HL-60 (cell line): ENCODE measurements around the gene TIAL1.

Experiments
- DNase-seq, 2 experiments: peaks; one replicate each; pipeline ENCODE4 v3.0.0-alpha.2; 2010 to 2020; ENCODE audit warnings: low read depth in 1 of 2, low spot score in 1 of 2
- H3K27ac ChIP-seq: fragments of 250-450 bp; sonication (Bioruptor Pico); replicated peaks from 2 replicates; pipeline ENCODE4 v1.5.1; 2020; ENCODE audit warnings: mild to moderate bottlenecking, moderate library complexity
- H3K27me3 ChIP-seq: fragments of 250-450 bp; sonication (Bioruptor Pico); 2 replicates; pipeline ENCODE4 v1.5.1; 2021; ENCODE audit warnings: mild to moderate bottlenecking, moderate library complexity; ENCODE audit not compliant: insufficient read depth, poor library complexity, severe bottlenecking
- H3K4me3 ChIP-seq: replicated peaks from 2 replicates; pipeline ENCODE4 v1.5.1; 2011; ENCODE audit warnings: mild to moderate bottlenecking, control low read depth, low read length; ENCODE audit not compliant: insufficient read depth
- GABPA ChIP-seq: IDR thresholded peaks from 2 replicates; pipeline ENCODE4 v1.6.1; 2012; ENCODE audit warnings: low read depth
- POLR2AphosphoS5 ChIP-seq: IDR thresholded peaks from 2 replicates; pipeline ENCODE4 v1.6.1; 2012; ENCODE audit warnings: low read depth
- SPI1 ChIP-seq: IDR thresholded peaks from 2 replicates; pipeline ENCODE4 v1.6.1; 2012; ENCODE audit warnings: low read depth, mild to moderate bottlenecking, borderline replicate concordance
- TF ChIP-seq, protein P1 (sequence below): IDR thresholded peaks from 2 replicates; pipeline ENCODE4 v1.6.1; 2012; ENCODE audit warnings: low read depth; ENCODE audit not compliant: insufficient replicate concordance
- TF ChIP-seq, protein P2 (sequence below): IDR thresholded peaks from one replicate; pipeline ENCODE4 v1.5.1; 2011; ENCODE audit warnings: low read length, control low read depth, inconsistent platforms; ENCODE audit not compliant: insufficient read depth

TIAL1 gene

DNA sequence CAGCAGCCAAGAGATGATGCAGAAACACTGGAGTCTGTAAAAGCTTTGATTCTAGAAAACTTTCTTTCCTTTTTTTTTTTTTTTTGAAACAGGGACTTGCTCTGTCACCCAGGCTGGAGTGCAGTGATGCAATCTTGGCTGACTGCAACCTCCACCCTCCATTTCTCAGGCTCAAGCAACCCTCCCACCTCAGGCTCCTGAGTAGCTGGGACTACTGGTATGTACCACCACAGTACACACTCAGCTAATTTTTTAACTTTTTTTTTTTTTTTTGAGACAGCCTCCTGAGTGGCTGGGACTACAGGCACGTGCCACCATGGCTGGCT is 37.4 kb upstream of the TIAL1 start:
- TF ChIP-seq POLR2AphosphoS5 = no peak
- TF ChIP-seq, protein P1, sequence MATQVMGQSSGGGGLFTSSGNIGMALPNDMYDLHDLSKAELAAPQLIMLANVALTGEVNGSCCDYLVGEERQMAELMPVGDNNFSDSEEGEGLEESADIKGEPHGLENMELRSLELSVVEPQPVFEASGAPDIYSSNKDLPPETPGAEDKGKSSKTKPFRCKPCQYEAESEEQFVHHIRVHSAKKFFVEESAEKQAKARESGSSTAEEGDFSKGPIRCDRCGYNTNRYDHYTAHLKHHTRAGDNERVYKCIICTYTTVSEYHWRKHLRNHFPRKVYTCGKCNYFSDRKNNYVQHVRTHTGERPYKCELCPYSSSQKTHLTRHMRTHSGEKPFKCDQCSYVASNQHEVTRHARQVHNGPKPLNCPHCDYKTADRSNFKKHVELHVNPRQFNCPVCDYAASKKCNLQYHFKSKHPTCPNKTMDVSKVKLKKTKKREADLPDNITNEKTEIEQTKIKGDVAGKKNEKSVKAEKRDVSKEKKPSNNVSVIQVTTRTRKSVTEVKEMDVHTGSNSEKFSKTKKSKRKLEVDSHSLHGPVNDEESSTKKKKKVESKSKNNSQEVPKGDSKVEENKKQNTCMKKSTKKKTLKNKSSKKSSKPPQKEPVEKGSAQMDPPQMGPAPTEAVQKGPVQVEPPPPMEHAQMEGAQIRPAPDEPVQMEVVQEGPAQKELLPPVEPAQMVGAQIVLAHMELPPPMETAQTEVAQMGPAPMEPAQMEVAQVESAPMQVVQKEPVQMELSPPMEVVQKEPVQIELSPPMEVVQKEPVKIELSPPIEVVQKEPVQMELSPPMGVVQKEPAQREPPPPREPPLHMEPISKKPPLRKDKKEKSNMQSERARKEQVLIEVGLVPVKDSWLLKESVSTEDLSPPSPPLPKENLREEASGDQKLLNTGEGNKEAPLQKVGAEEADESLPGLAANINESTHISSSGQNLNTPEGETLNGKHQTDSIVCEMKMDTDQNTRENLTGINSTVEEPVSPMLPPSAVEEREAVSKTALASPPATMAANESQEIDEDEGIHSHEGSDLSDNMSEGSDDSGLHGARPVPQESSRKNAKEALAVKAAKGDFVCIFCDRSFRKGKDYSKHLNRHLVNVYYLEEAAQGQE = no peak
- no peak for TF ChIP-seq GABPA
- TF ChIP-seq SPI1 = no peak
- TF ChIP-seq, protein P2, sequence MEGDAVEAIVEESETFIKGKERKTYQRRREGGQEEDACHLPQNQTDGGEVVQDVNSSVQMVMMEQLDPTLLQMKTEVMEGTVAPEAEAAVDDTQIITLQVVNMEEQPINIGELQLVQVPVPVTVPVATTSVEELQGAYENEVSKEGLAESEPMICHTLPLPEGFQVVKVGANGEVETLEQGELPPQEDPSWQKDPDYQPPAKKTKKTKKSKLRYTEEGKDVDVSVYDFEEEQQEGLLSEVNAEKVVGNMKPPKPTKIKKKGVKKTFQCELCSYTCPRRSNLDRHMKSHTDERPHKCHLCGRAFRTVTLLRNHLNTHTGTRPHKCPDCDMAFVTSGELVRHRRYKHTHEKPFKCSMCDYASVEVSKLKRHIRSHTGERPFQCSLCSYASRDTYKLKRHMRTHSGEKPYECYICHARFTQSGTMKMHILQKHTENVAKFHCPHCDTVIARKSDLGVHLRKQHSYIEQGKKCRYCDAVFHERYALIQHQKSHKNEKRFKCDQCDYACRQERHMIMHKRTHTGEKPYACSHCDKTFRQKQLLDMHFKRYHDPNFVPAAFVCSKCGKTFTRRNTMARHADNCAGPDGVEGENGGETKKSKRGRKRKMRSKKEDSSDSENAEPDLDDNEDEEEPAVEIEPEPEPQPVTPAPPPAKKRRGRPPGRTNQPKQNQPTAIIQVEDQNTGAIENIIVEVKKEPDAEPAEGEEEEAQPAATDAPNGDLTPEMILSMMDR = no peak
- peak in 1 of 2 experiments; percentile 60 for DNase-seq
- no peak overlapping the region for H3K4me3 ChIP-seq
- no peaks in the 10 kb centered on the region for H3K27me3 ChIP-seq
- no peak overlapping the region for H3K27ac ChIP-seq

DNA sequence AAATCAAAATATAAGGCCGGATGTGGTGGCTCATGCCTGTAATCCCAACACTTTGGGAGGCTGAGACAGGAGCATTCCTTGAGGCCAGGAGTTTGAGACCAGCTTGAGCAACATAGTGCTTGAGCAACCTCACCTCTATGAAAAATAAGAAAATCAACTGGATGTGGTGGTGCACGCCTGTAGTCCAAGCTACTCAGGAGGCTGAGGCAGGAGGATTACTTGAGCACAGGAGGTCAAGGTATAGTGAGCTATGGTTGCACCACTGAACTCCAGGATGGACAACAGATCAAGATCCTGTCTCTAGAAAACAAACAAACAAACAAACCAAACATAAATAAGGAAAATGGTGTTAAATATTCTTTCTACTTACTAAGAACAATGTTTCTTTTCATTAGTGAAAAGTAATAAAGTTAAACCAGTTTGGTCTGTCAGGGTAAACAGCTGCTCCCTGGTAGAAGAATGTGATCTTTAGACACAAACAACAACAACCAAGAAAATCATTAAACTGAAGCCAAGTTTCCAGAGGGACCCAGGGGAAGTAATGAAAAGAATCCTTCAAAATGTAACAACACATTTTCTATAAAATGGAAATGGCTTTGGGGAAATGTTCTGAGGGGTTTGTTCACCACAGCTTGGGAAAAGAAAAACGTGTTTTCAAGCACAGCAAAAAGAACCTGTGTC is 36.9 kb upstream of the TIAL1 start:
- H3K27ac ChIP-seq = no peak overlapping the region
- H3K4me3 ChIP-seq = no peak overlapping the region
- no peak for TF ChIP-seq SPI1
- TF ChIP-seq, protein P2 = no peak
- TF ChIP-seq POLR2AphosphoS5 = no peak
- TF ChIP-seq, protein P1 = no peak
- TF ChIP-seq GABPA = no peak
- DNase-seq = no peak
- H3K27me3 ChIP-seq = no peaks in the 10 kb centered on the region

DNA sequence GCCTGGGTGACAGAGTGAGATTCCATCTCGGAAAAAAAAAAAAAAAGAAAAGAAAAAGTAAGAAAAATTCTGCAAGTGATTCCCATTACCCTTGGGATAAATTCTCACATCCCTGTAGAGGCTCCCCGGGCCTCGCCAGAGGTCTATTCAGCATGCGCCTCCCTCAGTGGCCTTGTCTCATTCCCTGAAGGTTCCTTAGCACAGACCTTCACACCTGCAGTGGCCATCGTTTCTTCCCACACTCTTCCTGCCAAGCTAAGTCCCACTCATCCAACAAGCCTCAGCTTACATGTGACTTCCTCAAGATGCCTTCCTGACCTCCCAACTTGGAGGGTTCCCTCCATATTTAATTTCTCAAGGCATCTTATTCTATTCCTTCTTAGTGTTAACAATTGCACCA is 33.5 kb upstream of the TIAL1 start:
- no peaks in the 10 kb centered on the region for H3K27me3 ChIP-seq
- TF ChIP-seq, protein P2 = no peak
- TF ChIP-seq POLR2AphosphoS5 (no peak), SPI1 (no peak), GABPA (no peak)
- TF ChIP-seq, protein P1 = no peak
- no peak overlapping the region for H3K4me3 ChIP-seq
- DNase-seq = no peak
- H3K27ac ChIP-seq = no peak overlapping the region
